Measurements from ENCODE around the gene SMPD3.

SMPD3 gene

GRCh38 chr16:68416057-68417046, 32.0 kb downstream of the SMPD3 start:
- no peak for TF ChIP-seq CTCF (IDR thresholded peaks at IDR 0.05; ENCODE audit: low read length, missing control alignments)
- DNase-seq (ENCODE audit: low read depth) = no peak
- H3K4me3 ChIP-seq (replicated peaks; ENCODE audit: low read depth, low read length) = no peak overlapping the region

GRCh38 chr16:68414581-68414980, 33.7 kb downstream of the SMPD3 start:
- no peak overlapping the region for H3K4me3 ChIP-seq (replicated peaks; ENCODE audit: low read depth, low read length)
- no peak for TF ChIP-seq CTCF (IDR thresholded peaks at IDR 0.05; ENCODE audit: low read length, missing control alignments)
- DNase-seq (ENCODE audit: low read depth) = no peak

GRCh38 chr16:68412061-68412460, 36.2 kb downstream of the SMPD3 start:
- TF ChIP-seq CTCF (IDR thresholded peaks at IDR 0.05; ENCODE audit: low read length, missing control alignments) = no peak
- DNase-seq (ENCODE audit: low read depth) = no peak
- no peak overlapping the region for H3K4me3 ChIP-seq (replicated peaks; ENCODE audit: low read depth, low read length)

GRCh38 chr16:68411086-68411485, 37.2 kb downstream of the SMPD3 start:
- no peak overlapping the region for H3K4me3 ChIP-seq (replicated peaks; ENCODE audit: low read depth, low read length)
- no peak for DNase-seq (ENCODE audit: low read depth)
- TF ChIP-seq CTCF (IDR thresholded peaks at IDR 0.05; ENCODE audit: low read length, missing control alignments) = no peak

- TF ChIP-seq CTCF (IDR thresholded peaks at IDR 0.05; ENCODE audit: low read length, missing control alignments) = no peak
- DNase-seq (ENCODE audit: low read depth) = no peak
- no peak overlapping the region for H3K4me3 ChIP-seq (replicated peaks; ENCODE audit: low read depth, low read length)
Observed at GRCh38 chr16:68408967-68409366, 39.3 kb downstream of the SMPD3 start.

- TF ChIP-seq CTCF (IDR thresholded peaks at IDR 0.05; ENCODE audit: low read length, missing control alignments) = no peak
- no peak for DNase-seq (ENCODE audit: low read depth)
- H3K4me3 ChIP-seq (replicated peaks; ENCODE audit: low read depth, low read length) = no peak overlapping the region
Observed at GRCh38 chr16:68408428-68408827, 39.9 kb downstream of the SMPD3 start.
